Loucy (cell line): ENCODE data around the gene SDK2.

Experiments
- H2AFZ ChIP-seq: fragments of 200-600 bp; sonication (generic); 2 replicates; pipeline ENCODE4 v1.6.0; 2016; ENCODE audit warnings: antibody characterized with exemption, mild to moderate bottlenecking, low read length, moderate library complexity
- H3F3A ChIP-seq: fragments of 200-600 bp; 2 replicates; pipeline ENCODE4 v1.6.0; 2016; ENCODE audit warnings: antibody characterized with exemption, low read depth, mild to moderate bottlenecking
- H3K27me3 ChIP-seq: fragments of 200-600 bp; sonication (generic); 2 replicates; pipeline ENCODE4 v1.6.1; 2014; ENCODE audit warnings: low read length, mild to moderate bottlenecking; ENCODE audit not compliant: insufficient read depth, poor library complexity, severe bottlenecking
- H3K36me3 ChIP-seq: fragments of 200-600 bp; sonication (generic); 2 replicates; pipeline ENCODE4 v1.6.1; 2016; ENCODE audit warnings: low read length; ENCODE audit not compliant: insufficient read depth
- H3K4me1 ChIP-seq: fragments of 200-600 bp; sonication (generic); 2 replicates; pipeline ENCODE4 v1.5.1; 2014; ENCODE audit warnings: low read length, mild to moderate bottlenecking; ENCODE audit not compliant: insufficient read depth, poor library complexity, severe bottlenecking
- H3K4me2 ChIP-seq: fragments of 200-600 bp; sonication (generic); 2 replicates; pipeline ENCODE4 v1.6.0; 2014; ENCODE audit warnings: antibody characterized with exemption, low read length, low read depth, mild to moderate bottlenecking; ENCODE audit not compliant: poor library complexity, severe bottlenecking
- H3K4me3 ChIP-seq: fragments of 200-600 bp; sonication (generic); 2 replicates; pipeline ENCODE4 v1.5.1; 2014; ENCODE audit warnings: low read length, mild to moderate bottlenecking, mixed read lengths; ENCODE audit not compliant: poor library complexity, severe bottlenecking
- H3K79me2 ChIP-seq: fragments of 200-600 bp; sonication (generic); 2 replicates; pipeline ENCODE4 v1.6.1; 2014; ENCODE audit warnings: low read length; ENCODE audit not compliant: insufficient read depth
- H3K9ac ChIP-seq: fragments of 200-600 bp; sonication (generic); 2 replicates; pipeline ENCODE4 v1.6.0; 2014; ENCODE audit warnings: mild to moderate bottlenecking, low read depth, low read length, moderate library complexity; ENCODE audit not compliant: poor library complexity, severe bottlenecking
- H3K9me2 ChIP-seq: fragments of 200-600 bp; sonication (generic); replicated peaks from 2 replicates; pipeline ENCODE4 v1.6.1; 2016; ENCODE audit warnings: low read depth, low read length, mixed read lengths
- H3K9me3 ChIP-seq: fragments of 200-600 bp; sonication (generic); 2 replicates; pipeline ENCODE4 v1.6.1; 2014; ENCODE audit warnings: mild to moderate bottlenecking, antibody characterized with exemption, low read length, low read depth; ENCODE audit not compliant: insufficient read depth
- H4K20me1 ChIP-seq: fragments of 200-600 bp; sonication (generic); 2 replicates; pipeline ENCODE4 v1.6.0; 2014; ENCODE audit warnings: antibody characterized with exemption, low read length, mild to moderate bottlenecking; ENCODE audit not compliant: insufficient read depth, poor library complexity, severe bottlenecking
- CTCF ChIP-seq: fragments of 200-600 bp; sonication (generic); conservative IDR thresholded peaks from 2 replicates; pipeline ENCODE4 v1.5.1; 2014; ENCODE audit warnings: mild to moderate bottlenecking, antibody characterized with exemption, low read length
- EZH2phosphoT487 ChIP-seq: fragments of 200-600 bp; IDR thresholded peaks from 2 replicates; pipeline ENCODE4 v1.6.1; 2018; ENCODE audit warnings: antibody characterized with exemption, mild to moderate bottlenecking, moderate library complexity, borderline replicate concordance

SDK2 gene

GRCh38 chr17:73498886-73499554, 145.2 kb downstream of the SDK2 start:
- Histone ChIP-seq H3F3A (no peaks in the 10 kb centered on the region), H3K4me2 (no peak overlapping the region), H3K36me3 (peaks cover 19% of the 10 kb centered on the region; the same call in 1 of the 2 replicates), H3K9ac (no peak overlapping the region), H3K9me2 (no peaks in the 10 kb centered on the region), H3K4me1 (no peaks in the 10 kb centered on the region), H3K4me3 (no peak overlapping the region), H2AFZ (no peak overlapping the region), H3K79me2 (peaks cover 3% of the 10 kb centered on the region; the same call in 1 of the 2 replicates), H3K9me3 (no peaks in the 10 kb centered on the region), H4K20me1 (no peaks in the 10 kb centered on the region), H3K27me3 (no peaks in the 10 kb centered on the region)
- TF ChIP-seq CTCF: no peak
- no peak for TF ChIP-seq EZH2phosphoT487

DNA sequence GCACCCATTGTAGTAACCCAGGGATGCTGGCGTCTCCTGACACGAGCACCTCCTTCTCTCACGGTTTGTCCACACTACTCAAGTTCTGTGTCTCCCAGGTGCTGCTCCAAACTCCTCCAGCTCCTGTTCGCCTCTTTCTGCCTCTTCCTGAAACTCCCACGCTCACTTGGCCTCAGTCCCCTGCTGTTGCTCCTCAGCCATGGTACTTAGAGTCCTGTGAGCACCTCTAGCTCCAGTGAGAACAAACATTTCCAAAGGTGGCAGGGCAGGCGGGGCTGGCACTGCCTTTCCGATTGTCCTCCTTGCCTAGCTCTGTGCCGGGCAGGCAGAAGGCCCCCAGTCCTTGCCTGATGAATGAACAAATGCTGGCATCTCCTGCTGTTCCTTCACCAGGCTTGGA, 146.1 kb downstream of the SDK2 start:
- Histone ChIP-seq H3K36me3 (peaks cover 12% of the 10 kb centered on the region; the same call in 1 of the 2 replicates), H3K4me1 (no peaks in the 10 kb centered on the region), H3K79me2 (peaks cover 3% of the 10 kb centered on the region; the same call in 1 of the 2 replicates), H3K9me3 (no peaks in the 10 kb centered on the region), H2AFZ (no peak overlapping the region), H3K4me2 (no peak overlapping the region), H3K9me2 (no peaks in the 10 kb centered on the region), H3K27me3 (no peaks in the 10 kb centered on the region), H3K4me3 (no peak overlapping the region), H3F3A (no peaks in the 10 kb centered on the region), H4K20me1 (no peaks in the 10 kb centered on the region), H3K9ac (no peak overlapping the region)
- TF ChIP-seq EZH2phosphoT487 (no peak), CTCF (no peak)

- Histone ChIP-seq H3K4me3 (no peak overlapping the region), H3K9me2 (no peaks in the 10 kb centered on the region), H3K9me3 (no peaks in the 10 kb centered on the region), H4K20me1 (no peaks in the 10 kb centered on the region), H3K79me2 (peaks cover 3% of the 10 kb centered on the region; the same call in 1 of the 2 replicates), H3K4me1 (no peaks in the 10 kb centered on the region), H3K36me3 (peaks cover 12% of the 10 kb centered on the region; the same call in 1 of the 2 replicates), H3K4me2 (no peak overlapping the region), H2AFZ (no peak overlapping the region), H3F3A (no peaks in the 10 kb centered on the region), H3K9ac (no peak overlapping the region), H3K27me3 (no peaks in the 10 kb centered on the region)
- TF ChIP-seq CTCF (no peak), EZH2phosphoT487 (no peak)
Measured at GRCh38 chr17:73497721-73498120, 146.5 kb downstream of the SDK2 start.
